Activated CD8-positive, alpha-beta T cell treated with anti-CD3 and anti-CD28 coated beads, Interleukin-2, amount 10 ng/mL, durations not matched to agents 7 days and 5 days (primary cell): ENCODE measurements around the gene CWH43. TPM values are rescaled to one million over a fixed set of nuclear protein-coding genes. Genes with fewer than 3 reads are reported as not detected.

Experiments used
- total RNA-seq, 2 experiments: library from RNA; stranded (reverse); gene quantifications; one replicate each; pipeline ENCODE4 v1.2.3, GENCODE V29; 2021

The CWH43 gene
- total RNA-seq, 2 experiments from 2014 or later, result not detected

Other genes starting within 250 kb of the CWH43 start
- 100 to 1,000 TPM in 1 of 2 experiments, 10 to 100 TPM in 1; 98.5 to 107 TPM for gene FRYL, start 206.0 kb upstream of the CWH43 start, total RNA-seq
- 10 to 100 TPM; 92.4 to 93.7 TPM for gene OCIAD1, start 155.2 kb upstream of the CWH43 start, total RNA-seq
- 10 to 100 TPM; 77.3 to 92.7 TPM for gene OCIAD2, start 79.5 kb upstream of the CWH43 start, total RNA-seq